Activated effector memory CD4-positive, alpha-beta T cell treated with anti-CD3 and anti-CD28 coated beads, Interleukin-2, amount 50 U/mL, for 16 hours (primary cell): ENCODE data around the gene CSPG4.

Source experiments
- DNase-seq: peaks from one replicate; pipeline ENCODE4 v3.0.0-alpha.2; 2020

Gene CSPG4

GRCh38 chr15:75663931-75664421, 48.7 kb downstream of the CSPG4 start:
- no peak for DNase-seq

- DNase-seq = no peak
These were observed 49.7 kb downstream of the CSPG4 start for GRCh38 chr15:75662823-75663519.

GRCh38 chr15:75661756-75662140, 50.9 kb downstream of the CSPG4 start:
- no peak for DNase-seq

- DNase-seq = no peak
These were observed 51.4 kb downstream of the CSPG4 start for GRCh38 chr15:75661100-75661755.

GRCh38 chr15:75659928-75660645, 52.6 kb downstream of the CSPG4 start:
- no peak for DNase-seq

GRCh38 chr15:75659141-75659771, 53.4 kb downstream of the CSPG4 start:
- DNase-seq = no peak

- no peak for DNase-seq
These were observed 55.8 kb downstream of the CSPG4 start for GRCh38 chr15:75656813-75657212.

GRCh38 chr15:75656331-75656730, 56.3 kb downstream of the CSPG4 start:
- no peak for DNase-seq

GRCh38 chr15:75655931-75656330, 56.7 kb downstream of the CSPG4 start:
- DNase-seq = no peak

GRCh38 chr15:75654201-75654907, 58.3 kb downstream of the CSPG4 start:
- no peak for DNase-seq

GRCh38 chr15:75653347-75653913, 59.2 kb downstream of the CSPG4 start:
- no peak for DNase-seq

GRCh38 chr15:75651810-75652543, 60.7 kb downstream of the CSPG4 start:
- no peak for DNase-seq

- DNase-seq = no peak
These were observed 61.5 kb downstream of the CSPG4 start for GRCh38 chr15:75650908-75651809.

GRCh38 chr15:75649848-75650247, 62.8 kb downstream of the CSPG4 start:
- DNase-seq = no peak

- DNase-seq = no peak
These were observed 63.4 kb downstream of the CSPG4 start for GRCh38 chr15:75649045-75649761.

GRCh38 chr15:75648156-75649000, 64.3 kb downstream of the CSPG4 start:
- no peak for DNase-seq

- DNase-seq = peak; percentile 86
These were observed 65.1 kb downstream of the CSPG4 start, which contains the start of gene SNX33 for GRCh38 chr15:75647370-75648155. Gene SNX33, plus strand, starts transcription at chr15:75647912. Its CDS starts 1,191 bp downstream, at chr15:75649103.

GRCh38 chr15:75646944-75647364, 65.7 kb downstream of the CSPG4 start:
- DNase-seq = no peak
